ENCODE data around the gene DEK. TPM values are rescaled to one million over a fixed set of nuclear protein-coding genes. Genes with fewer than 3 reads are reported as not detected.

The DEK gene
- total and polyA plus RNA-seq, 5 donors from 2014 or later = 34.9 to 75.3 (median 69.4) TPM

DNA sequence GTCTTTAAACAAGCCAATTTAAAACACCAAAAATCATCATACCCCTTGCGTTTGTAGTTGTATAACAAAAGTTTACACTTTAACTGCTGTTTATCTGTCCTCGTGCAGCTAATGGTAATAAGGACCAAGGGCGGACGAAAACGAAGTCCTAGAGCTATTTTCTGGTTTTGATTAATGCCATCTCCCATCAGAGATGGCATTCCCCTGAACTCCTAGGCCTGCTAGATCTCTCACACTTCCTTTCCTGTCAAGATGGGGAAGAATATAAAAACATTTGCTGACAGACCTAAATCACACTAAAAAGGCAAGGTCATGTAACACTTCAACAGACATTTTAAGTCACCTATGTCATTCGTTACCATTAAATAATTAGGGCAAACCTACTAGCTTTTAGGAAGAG is 9.5 kb downstream of the DEK start:
- Histone ChIP-seq H3K27me3 (ENCODE audit: control insufficient read depth, insufficient read depth, low read length) (no peaks in the 10 kb centered on the region), H3K4me1 (ENCODE audit: control insufficient read depth, insufficient read depth, low read length, poor library complexity, severe bottlenecking) (peaks cover 3% of the 10 kb centered on the region), H3K27ac (ENCODE audit: insufficient read depth, low read length, poor library complexity, severe bottlenecking) (no peak overlapping the region), H3K4me3 (ENCODE audit: low read depth, low read length) (no peak overlapping the region), H3K36me3 (ENCODE audit: control insufficient read depth, insufficient read depth, low read length) (peaks cover 66% of the 10 kb centered on the region), H3K9me3 (ENCODE audit: control insufficient read depth in 2 of 2, low read length in 2 of 2) (no peaks in the 10 kb centered on the region)
- Mint-ChIP-seq H3K4me3 (no peak overlapping the region), H3K27me3 (no peaks in the 10 kb centered on the region), H3K27ac (peak overlapping the region in 2 of 3 donors; percentile 23 to 34), H3K36me3 (peaks cover 32% of the 10 kb centered on the region), H3K4me1 (peaks cover 26 to 31% (median 30%) of the 10 kb centered on the region in 4 donors), H3K9me3 (no peaks in the 10 kb centered on the region)
- DNase-seq (no peak), ATAC-seq (ENCODE audit: low read depth in 2 of 2) (no peak)

GRCh38 chr6:18253635-18254034 is 10.7 kb downstream of the DEK start:
- Histone ChIP-seq H3K27ac (ENCODE audit: insufficient read depth, low read length, poor library complexity, severe bottlenecking) (no peak overlapping the region), H3K9me3 (ENCODE audit: control insufficient read depth in 2 of 2, low read length in 2 of 2) (no peaks in the 10 kb centered on the region), H3K27me3 (ENCODE audit: control insufficient read depth, insufficient read depth, low read length) (no peaks in the 10 kb centered on the region), H3K4me3 (ENCODE audit: low read depth, low read length) (no peak overlapping the region), H3K4me1 (ENCODE audit: control insufficient read depth, insufficient read depth, low read length, poor library complexity, severe bottlenecking) (no peaks in the 10 kb centered on the region), H3K36me3 (ENCODE audit: control insufficient read depth, insufficient read depth, low read length) (peaks cover 78% of the 10 kb centered on the region)
- DNase-seq = no peak
- H3K4me3 Mint-ChIP-seq = no peak overlapping the region
- H3K4me1 Mint-ChIP-seq = peaks cover 21 to 28% (median 26%) of the 10 kb centered on the region in 4 donors
- H3K27ac Mint-ChIP-seq = no peak overlapping the region
- H3K36me3 Mint-ChIP-seq = peaks cover 44% of the 10 kb centered on the region
- no peak for ATAC-seq (ENCODE audit: low read depth in 2 of 2)
- H3K27me3 Mint-ChIP-seq = no peaks in the 10 kb centered on the region
- H3K9me3 Mint-ChIP-seq = no peaks in the 10 kb centered on the region

DNA sequence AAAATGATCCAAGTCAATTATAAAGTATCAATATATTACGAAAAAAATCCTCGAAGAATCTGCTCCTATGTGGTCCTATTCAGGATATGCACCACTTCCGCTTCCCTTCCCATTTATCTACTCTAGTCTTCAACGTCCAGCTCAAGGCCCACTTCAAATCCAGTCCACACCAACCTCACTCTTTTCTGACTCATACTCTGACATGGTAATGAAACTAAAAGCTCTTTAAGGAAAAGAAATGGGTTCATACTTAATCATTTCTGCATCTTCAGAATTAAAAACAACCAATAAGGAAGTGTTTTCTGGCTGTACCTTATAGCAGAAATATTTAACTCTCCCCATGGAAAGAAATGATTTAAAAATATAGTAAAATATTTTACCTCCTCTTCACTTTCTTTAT is 15.1 kb downstream of the DEK start:
- H3K27ac ChIP-seq (ENCODE audit: insufficient read depth, low read length, poor library complexity, severe bottlenecking) = no peak overlapping the region
- H3K9me3 ChIP-seq (ENCODE audit: control insufficient read depth in 2 of 2, low read length in 2 of 2) = no peaks in the 10 kb centered on the region
- Mint-ChIP-seq H3K9me3 (no peaks in the 10 kb centered on the region), H3K4me1 (peaks cover 32 to 55% (median 38%) of the 10 kb centered on the region in 4 donors), H3K27ac (no peak overlapping the region), H3K4me3 (no peak overlapping the region), H3K36me3 (peaks cover 55% of the 10 kb centered on the region), H3K27me3 (no peaks in the 10 kb centered on the region)
- no peak overlapping the region for H3K4me3 ChIP-seq (ENCODE audit: low read depth, low read length)
- no peak for DNase-seq
- peaks cover 75% of the 10 kb centered on the region for H3K36me3 ChIP-seq (ENCODE audit: control insufficient read depth, insufficient read depth, low read length)
- no peak for ATAC-seq (ENCODE audit: low read depth in 2 of 2)
- H3K4me1 ChIP-seq (ENCODE audit: control insufficient read depth, insufficient read depth, low read length, poor library complexity, severe bottlenecking) = peaks cover 4% of the 10 kb centered on the region
- H3K27me3 ChIP-seq (ENCODE audit: control insufficient read depth, insufficient read depth, low read length) = no peaks in the 10 kb centered on the region

- Mint-ChIP-seq H3K27me3 (no peaks in the 10 kb centered on the region), H3K27ac (no peak overlapping the region), H3K4me1 (peaks cover 37 to 57% (median 40%) of the 10 kb centered on the region in 4 donors), H3K36me3 (peaks cover 60% of the 10 kb centered on the region), H3K9me3 (no peaks in the 10 kb centered on the region), H3K4me3 (no peak overlapping the region)
- DNase-seq (no peak), ATAC-seq (ENCODE audit: low read depth in 2 of 2) (no peak)
- peaks cover 70% of the 10 kb centered on the region for H3K36me3 ChIP-seq (ENCODE audit: control insufficient read depth, insufficient read depth, low read length)
- no peak overlapping the region for H3K27ac ChIP-seq (ENCODE audit: insufficient read depth, low read length, poor library complexity, severe bottlenecking)
- no peaks in the 10 kb centered on the region for H3K9me3 ChIP-seq (ENCODE audit: control insufficient read depth in 2 of 2, low read length in 2 of 2)
- H3K27me3 ChIP-seq (ENCODE audit: control insufficient read depth, insufficient read depth, low read length) = no peaks in the 10 kb centered on the region
- no peak overlapping the region for H3K4me3 ChIP-seq (ENCODE audit: low read depth, low read length)
- peaks cover 4% of the 10 kb centered on the region for H3K4me1 ChIP-seq (ENCODE audit: control insufficient read depth, insufficient read depth, low read length, poor library complexity, severe bottlenecking)
These were observed 15.6 kb downstream of the DEK start for GRCh38 chr6:18248698-18249097.

DNA sequence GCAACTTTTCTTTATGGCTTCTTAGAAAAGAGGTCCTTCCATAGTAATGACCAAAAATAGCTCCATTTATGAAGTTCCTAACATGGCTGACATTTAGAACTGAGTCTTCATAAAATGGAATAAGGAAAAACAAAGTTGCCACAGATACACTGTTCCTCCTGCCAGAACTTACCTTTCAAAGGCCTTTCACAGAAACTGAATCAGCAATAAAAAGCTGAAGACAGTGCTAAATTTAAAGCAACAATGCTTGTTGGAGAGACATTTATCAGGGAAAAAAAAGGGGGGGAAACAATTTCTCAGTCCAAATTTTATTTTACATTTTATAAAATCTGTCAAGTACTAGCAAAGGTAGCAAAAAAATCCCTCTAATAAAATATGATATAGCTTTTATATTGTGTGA is 17.3 kb downstream of the DEK start:
- no peaks in the 10 kb centered on the region for H3K27me3 Mint-ChIP-seq
- no peak for DNase-seq
- peaks cover 47 to 61% (median 52%) of the 10 kb centered on the region in 4 donors for H3K4me1 Mint-ChIP-seq

DNA sequence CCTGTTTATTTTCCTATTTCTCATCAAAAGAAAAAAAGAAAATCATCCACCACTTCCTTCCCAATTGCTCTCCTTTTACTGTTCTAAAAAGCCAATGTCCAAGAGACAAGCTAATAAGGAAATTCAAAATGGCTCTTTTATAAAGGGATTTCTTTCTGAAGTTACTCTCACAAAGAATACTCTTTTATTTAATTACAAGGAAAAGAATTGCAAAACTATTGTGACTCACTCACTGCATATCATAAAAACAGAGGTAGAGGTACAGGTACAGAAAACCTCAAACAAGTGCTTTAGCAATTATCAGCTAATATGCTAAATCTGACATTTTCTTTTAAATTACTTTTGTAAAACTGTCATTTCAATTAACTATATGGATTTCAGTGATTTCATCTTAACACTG is 18.1 kb downstream of the DEK start:
- ATAC-seq (ENCODE audit: low read depth in 2 of 2) (no peak), DNase-seq (no peak)
- peaks cover 11% of the 10 kb centered on the region for H3K4me1 ChIP-seq (ENCODE audit: control insufficient read depth, insufficient read depth, low read length, poor library complexity, severe bottlenecking)
- no peak overlapping the region for H3K27ac ChIP-seq (ENCODE audit: insufficient read depth, low read length, poor library complexity, severe bottlenecking)
- no peak overlapping the region for H3K27ac Mint-ChIP-seq
- H3K4me1 Mint-ChIP-seq = peaks cover 42 to 63% (median 51%) of the 10 kb centered on the region in 4 donors
- peaks cover 63% of the 10 kb centered on the region for H3K36me3 ChIP-seq (ENCODE audit: control insufficient read depth, insufficient read depth, low read length)
- no peaks in the 10 kb centered on the region for H3K27me3 Mint-ChIP-seq
- peaks cover 64% of the 10 kb centered on the region for H3K36me3 Mint-ChIP-seq
- H3K4me3 ChIP-seq (ENCODE audit: low read depth, low read length) = no peak overlapping the region
- no peaks in the 10 kb centered on the region for H3K9me3 Mint-ChIP-seq
- no peaks in the 10 kb centered on the region for H3K27me3 ChIP-seq (ENCODE audit: control insufficient read depth, insufficient read depth, low read length)
- H3K9me3 ChIP-seq (ENCODE audit: control insufficient read depth in 2 of 2, low read length in 2 of 2) = no peaks in the 10 kb centered on the region
- no peak overlapping the region for H3K4me3 Mint-ChIP-seq

More for the DNA sequence above, 17.3 kb downstream of the DEK start:
- H3K36me3 Mint-ChIP-seq = peaks cover 68% of the 10 kb centered on the region
- peak overlapping the region in 1 of 3 donors; percentile 11 for H3K27ac Mint-ChIP-seq
- no peaks in the 10 kb centered on the region for H3K9me3 Mint-ChIP-seq
- ATAC-seq (ENCODE audit: low read depth in 2 of 2) = no peak
- Histone ChIP-seq H3K27ac (ENCODE audit: insufficient read depth, low read length, poor library complexity, severe bottlenecking) (no peak overlapping the region), H3K9me3 (ENCODE audit: control insufficient read depth in 2 of 2, low read length in 2 of 2) (no peaks in the 10 kb centered on the region), H3K27me3 (ENCODE audit: control insufficient read depth, insufficient read depth, low read length) (no peaks in the 10 kb centered on the region), H3K4me3 (ENCODE audit: low read depth, low read length) (no peak overlapping the region), H3K36me3 (ENCODE audit: control insufficient read depth, insufficient read depth, low read length) (peaks cover 69% of the 10 kb centered on the region), H3K4me1 (ENCODE audit: control insufficient read depth, insufficient read depth, low read length, poor library complexity, severe bottlenecking) (peaks cover 6% of the 10 kb centered on the region)
- no peak overlapping the region for H3K4me3 Mint-ChIP-seq

DNA sequence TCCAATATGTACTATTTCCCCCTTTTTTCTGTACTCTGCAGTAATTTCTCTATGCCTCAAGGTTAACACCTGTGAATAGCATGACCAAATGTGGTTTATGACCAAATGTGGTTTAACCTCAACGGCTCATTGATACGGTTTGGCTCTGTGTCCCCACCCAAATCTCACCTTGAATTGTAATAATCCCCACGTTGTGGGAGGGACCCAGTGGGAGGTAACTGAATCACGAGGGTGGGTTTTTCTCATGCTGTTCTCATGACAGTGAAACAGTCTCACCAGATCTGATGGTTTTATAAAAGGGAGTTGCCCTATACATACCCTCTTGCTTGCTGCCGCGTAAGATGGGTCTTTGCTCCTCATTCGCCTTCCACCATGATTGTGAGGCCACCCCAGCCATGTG is 18.7 kb downstream of the DEK start:
- peak overlapping the region in 2 of 3 donors; percentile 12 to 88 for H3K27ac Mint-ChIP-seq
- Histone ChIP-seq H3K9me3 (ENCODE audit: control insufficient read depth in 2 of 2, low read length in 2 of 2) (no peaks in the 10 kb centered on the region), H3K4me1 (ENCODE audit: control insufficient read depth, insufficient read depth, low read length, poor library complexity, severe bottlenecking) (peaks cover 11% of the 10 kb centered on the region), H3K27ac (ENCODE audit: insufficient read depth, low read length, poor library complexity, severe bottlenecking) (no peak overlapping the region), H3K36me3 (ENCODE audit: control insufficient read depth, insufficient read depth, low read length) (peaks cover 57% of the 10 kb centered on the region), H3K27me3 (ENCODE audit: control insufficient read depth, insufficient read depth, low read length) (no peaks in the 10 kb centered on the region), H3K4me3 (ENCODE audit: low read depth, low read length) (no peak overlapping the region)
- no peak overlapping the region for H3K4me3 Mint-ChIP-seq
- no peak for ATAC-seq (ENCODE audit: low read depth in 2 of 2)
- peaks cover 42 to 68% (median 54%) of the 10 kb centered on the region in 4 donors for H3K4me1 Mint-ChIP-seq
- peak in 2 of 3 donors; percentile 24 to 51 for DNase-seq
- no peaks in the 10 kb centered on the region for H3K9me3 Mint-ChIP-seq
- H3K27me3 Mint-ChIP-seq = no peaks in the 10 kb centered on the region
- H3K36me3 Mint-ChIP-seq = peaks cover 67% of the 10 kb centered on the region

DNA sequence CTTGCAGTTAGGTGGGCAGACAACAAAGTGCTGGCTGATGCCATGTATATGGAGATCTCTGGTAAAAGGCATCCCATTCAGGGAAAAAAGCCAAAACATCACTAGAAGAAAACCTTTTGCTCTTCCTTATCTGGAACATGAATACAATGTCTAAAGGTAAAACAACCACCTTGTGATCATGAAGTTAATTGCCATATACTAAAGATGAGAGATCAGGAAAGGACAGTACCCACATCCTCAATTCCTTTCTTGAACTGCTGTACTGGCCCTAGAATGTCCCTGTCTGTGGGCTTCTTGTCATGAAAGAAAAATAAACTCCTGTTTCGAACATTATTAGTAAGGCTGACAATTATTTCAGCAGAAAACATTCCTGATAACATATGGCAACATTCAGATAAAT is 19.3 kb downstream of the DEK start:
- ATAC-seq (ENCODE audit: low read depth in 2 of 2) (no peak), DNase-seq (no peak)
- peaks cover 67% of the 10 kb centered on the region for H3K36me3 Mint-ChIP-seq
- peaks cover 56% of the 10 kb centered on the region for H3K36me3 ChIP-seq (ENCODE audit: control insufficient read depth, insufficient read depth, low read length)
- H3K9me3 ChIP-seq (ENCODE audit: control insufficient read depth in 2 of 2, low read length in 2 of 2) = no peaks in the 10 kb centered on the region
- H3K4me1 Mint-ChIP-seq = peaks cover 46 to 74% (median 58%) of the 10 kb centered on the region in 4 donors
- no peaks in the 10 kb centered on the region for H3K9me3 Mint-ChIP-seq
- H3K4me1 ChIP-seq (ENCODE audit: control insufficient read depth, insufficient read depth, low read length, poor library complexity, severe bottlenecking) = peaks cover 11% of the 10 kb centered on the region
- no peak overlapping the region for H3K4me3 Mint-ChIP-seq
- H3K27ac ChIP-seq (ENCODE audit: insufficient read depth, low read length, poor library complexity, severe bottlenecking) = no peak overlapping the region
- no peaks in the 10 kb centered on the region for H3K27me3 ChIP-seq (ENCODE audit: control insufficient read depth, insufficient read depth, low read length)
- H3K4me3 ChIP-seq (ENCODE audit: low read depth, low read length) = no peak overlapping the region
- no peaks in the 10 kb centered on the region for H3K27me3 Mint-ChIP-seq
- peak overlapping the region in 2 of 3 donors; percentile 27 to 88 for H3K27ac Mint-ChIP-seq
